KMS-11 (cell line): ENCODE measurements around the gene ITPR2.

Source experiments
- H2AFZ ChIP-seq: fragments of 200-600 bp; sonication (generic); 2 replicates; pipeline ENCODE4 v1.6.1; 2016; ENCODE audit warnings: antibody characterized with exemption, mixed run types, low read depth
- H3K27ac ChIP-seq: fragments of 200-600 bp; sonication (generic); 2 replicates; pipeline ENCODE4 v1.6.1; 2016; ENCODE audit warnings: mild to moderate bottlenecking, mixed run types
- H3K27me3 ChIP-seq: fragments of 200-600 bp; sonication (generic); 2 replicates; pipeline ENCODE4 v1.6.1; 2017; ENCODE audit warnings: mild to moderate bottlenecking, low read depth, mixed run types, moderate library complexity; ENCODE audit not compliant: insufficient read depth
- H3K36me3 ChIP-seq: fragments of 200-600 bp; sonication (generic); 2 replicates; pipeline ENCODE4 v1.6.1; 2017; ENCODE audit warnings: mild to moderate bottlenecking, mixed run types; ENCODE audit not compliant: insufficient read depth
- H3K4me1 ChIP-seq: fragments of 200-600 bp; sonication (generic); 2 replicates; pipeline ENCODE4 v1.6.1; 2016; ENCODE audit warnings: mild to moderate bottlenecking, low read depth, mixed run types; ENCODE audit not compliant: poor library complexity, severe bottlenecking
- H3K4me2 ChIP-seq: fragments of 200-600 bp; sonication (generic); 2 replicates; pipeline ENCODE4 v1.7.0; 2016; ENCODE audit warnings: mild to moderate bottlenecking, mixed run types
- H3K4me3 ChIP-seq: fragments of 200-600 bp; sonication (generic); IDR thresholded peaks from 2 replicates; pipeline ENCODE4 v1.6.1; 2017; ENCODE audit warnings: low read depth, low read length, mixed read lengths; ENCODE audit not compliant: insufficient read depth
- H3K79me2 ChIP-seq: fragments of 200-600 bp; sonication (generic); 2 replicates; pipeline ENCODE4 v1.6.1; 2016; ENCODE audit warnings: low read depth, mixed run types; ENCODE audit not compliant: insufficient read depth
- H3K9ac ChIP-seq: fragments of 200-600 bp; sonication (generic); 2 replicates; pipeline ENCODE4 v1.6.1; 2016; ENCODE audit warnings: mild to moderate bottlenecking, mixed run types
- H4K20me1 ChIP-seq: fragments of 200-600 bp; sonication (generic); 2 replicates; pipeline ENCODE4 v1.6.1; 2016; ENCODE audit warnings: mild to moderate bottlenecking, mixed run types; ENCODE audit not compliant: insufficient read depth
- TF ChIP-seq, protein P1 (sequence below): fragments of 200-600 bp; sonication (generic); conservative IDR thresholded peaks from 2 replicates; pipeline ENCODE4 v1.6.1; 2017; ENCODE audit warnings: low read depth, mild to moderate bottlenecking, antibody characterized with exemption, low read length, moderate library complexity, mixed read lengths

The ITPR2 gene

DNA sequence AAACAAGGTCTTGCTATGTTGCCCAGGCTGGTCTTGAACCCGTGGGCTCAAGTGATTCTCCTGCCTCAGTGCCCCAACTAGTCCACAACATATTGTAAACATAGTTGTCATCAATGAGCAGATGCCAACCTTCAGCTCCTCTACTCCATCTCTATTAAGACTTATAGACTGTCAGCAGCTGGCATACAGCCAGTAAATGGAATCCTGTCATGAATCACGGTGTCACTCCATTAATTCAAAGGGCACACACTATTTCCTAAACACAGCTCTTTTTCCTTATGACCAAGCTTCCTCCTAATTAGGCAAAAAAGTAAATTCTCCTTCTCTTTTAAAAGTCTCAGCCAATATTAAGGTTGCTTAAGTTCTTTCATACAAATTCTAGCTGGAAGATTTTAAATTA lies 111.2 kb downstream of the ITPR2 start:
- Histone ChIP-seq H3K4me1 (no peaks in the 10 kb centered on the region), H2AFZ (no peak overlapping the region), H3K36me3 (no peaks in the 10 kb centered on the region), H3K27me3 (no peaks in the 10 kb centered on the region), H3K9ac (no peak overlapping the region), H4K20me1 (no peaks in the 10 kb centered on the region), H3K27ac (no peak overlapping the region), H3K4me3 (no peak overlapping the region), H3K4me2 (no peak overlapping the region), H3K79me2 (no peaks in the 10 kb centered on the region)
- TF ChIP-seq, protein P1, sequence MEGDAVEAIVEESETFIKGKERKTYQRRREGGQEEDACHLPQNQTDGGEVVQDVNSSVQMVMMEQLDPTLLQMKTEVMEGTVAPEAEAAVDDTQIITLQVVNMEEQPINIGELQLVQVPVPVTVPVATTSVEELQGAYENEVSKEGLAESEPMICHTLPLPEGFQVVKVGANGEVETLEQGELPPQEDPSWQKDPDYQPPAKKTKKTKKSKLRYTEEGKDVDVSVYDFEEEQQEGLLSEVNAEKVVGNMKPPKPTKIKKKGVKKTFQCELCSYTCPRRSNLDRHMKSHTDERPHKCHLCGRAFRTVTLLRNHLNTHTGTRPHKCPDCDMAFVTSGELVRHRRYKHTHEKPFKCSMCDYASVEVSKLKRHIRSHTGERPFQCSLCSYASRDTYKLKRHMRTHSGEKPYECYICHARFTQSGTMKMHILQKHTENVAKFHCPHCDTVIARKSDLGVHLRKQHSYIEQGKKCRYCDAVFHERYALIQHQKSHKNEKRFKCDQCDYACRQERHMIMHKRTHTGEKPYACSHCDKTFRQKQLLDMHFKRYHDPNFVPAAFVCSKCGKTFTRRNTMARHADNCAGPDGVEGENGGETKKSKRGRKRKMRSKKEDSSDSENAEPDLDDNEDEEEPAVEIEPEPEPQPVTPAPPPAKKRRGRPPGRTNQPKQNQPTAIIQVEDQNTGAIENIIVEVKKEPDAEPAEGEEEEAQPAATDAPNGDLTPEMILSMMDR, result no peak

DNA sequence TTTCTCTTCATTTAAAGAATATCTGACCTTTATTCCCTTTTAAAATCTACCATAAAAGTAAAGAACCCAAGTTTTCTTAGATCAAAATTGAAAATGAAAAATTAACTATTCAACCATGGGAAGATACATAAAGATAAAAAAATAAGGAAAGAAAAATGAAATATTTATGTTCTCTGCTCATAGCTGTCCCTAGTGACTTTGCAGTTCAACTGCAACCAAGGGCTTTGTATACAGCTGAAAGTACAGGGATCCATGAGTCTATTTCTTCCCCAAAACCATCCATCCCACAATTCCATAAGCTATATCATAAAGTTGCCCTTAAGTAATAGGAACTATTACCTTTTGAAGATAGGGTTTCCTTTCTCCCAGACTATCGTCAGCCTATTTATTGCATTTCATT lies 113.1 kb downstream of the ITPR2 start:
- H3K4me1 ChIP-seq, result no peaks in the 10 kb centered on the region
- H4K20me1 ChIP-seq, result no peaks in the 10 kb centered on the region
- no peak overlapping the region for H3K9ac ChIP-seq
- no peak overlapping the region for H3K4me2 ChIP-seq
- TF ChIP-seq, protein P1, result no peak
- no peaks in the 10 kb centered on the region for H3K79me2 ChIP-seq
- H3K27ac ChIP-seq, result no peak overlapping the region
- no peak overlapping the region for H2AFZ ChIP-seq
- H3K36me3 ChIP-seq, result no peaks in the 10 kb centered on the region
- H3K4me3 ChIP-seq, result no peak overlapping the region
- H3K27me3 ChIP-seq, result no peaks in the 10 kb centered on the region

DNA sequence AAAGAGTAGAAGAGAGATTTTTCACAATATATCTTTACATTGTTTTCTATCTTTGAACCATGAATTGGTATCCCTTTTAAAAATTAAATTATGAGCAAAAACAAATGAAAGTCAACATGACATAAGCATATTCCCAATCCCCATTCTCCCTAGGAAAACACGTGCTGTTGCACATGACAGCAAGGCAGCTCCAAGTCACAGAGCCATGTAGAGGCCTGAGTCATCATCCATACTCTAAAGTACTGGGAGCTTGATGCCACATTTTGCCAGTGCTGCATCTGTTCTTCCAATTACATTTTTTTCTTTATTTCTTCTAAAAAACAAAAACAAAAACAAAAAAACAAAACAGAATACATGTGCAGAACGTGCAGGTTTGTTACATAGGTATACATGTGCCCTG lies 115.2 kb downstream of the ITPR2 start:
- no peak overlapping the region for H3K9ac ChIP-seq

DNA sequence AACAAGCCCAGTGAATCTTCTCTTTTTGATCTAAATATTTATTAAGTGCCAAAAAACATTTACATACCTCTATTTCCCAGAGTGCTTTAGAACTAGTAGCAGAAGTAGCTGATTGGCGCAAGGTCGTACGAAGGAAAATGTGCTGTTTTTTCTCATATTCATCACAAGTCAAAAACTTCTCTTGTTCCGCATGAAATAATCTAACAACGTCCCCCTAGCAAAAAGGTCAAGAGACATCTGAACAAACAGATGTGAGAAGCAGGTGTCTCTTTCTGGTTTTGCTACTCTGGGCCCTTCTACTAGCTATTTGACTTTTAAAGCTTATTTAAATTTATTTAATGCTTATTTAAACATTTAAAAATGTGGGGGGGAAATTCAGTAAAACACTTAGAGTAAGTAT lies 117.8 kb downstream of the ITPR2 start:
- Histone ChIP-seq H3K27ac (no peak overlapping the region), H3K4me2 (no peak overlapping the region), H3K4me1 (no peaks in the 10 kb centered on the region), H3K9ac (no peak overlapping the region), H3K4me3 (no peak overlapping the region), H3K27me3 (no peaks in the 10 kb centered on the region), H3K36me3 (no peaks in the 10 kb centered on the region), H4K20me1 (no peaks in the 10 kb centered on the region), H2AFZ (no peak overlapping the region), H3K79me2 (no peaks in the 10 kb centered on the region)
- TF ChIP-seq, protein P1, result no peak

More for the DNA sequence above, 115.2 kb downstream of the ITPR2 start:
- H4K20me1 ChIP-seq, result no peaks in the 10 kb centered on the region
- H3K27ac ChIP-seq, result no peak overlapping the region
- no peaks in the 10 kb centered on the region for H3K27me3 ChIP-seq
- no peaks in the 10 kb centered on the region for H3K36me3 ChIP-seq
- TF ChIP-seq, protein P1, result no peak
- no peak overlapping the region for H3K4me3 ChIP-seq
- no peak overlapping the region for H3K4me2 ChIP-seq
- H2AFZ ChIP-seq, result no peak overlapping the region
- H3K79me2 ChIP-seq, result no peaks in the 10 kb centered on the region
- H3K4me1 ChIP-seq, result no peaks in the 10 kb centered on the region
